GM10266 (cell line): ENCODE data around the gene LAMC1.

Experiments used
- DNase-seq: peaks from one replicate; pipeline ENCODE4 v3.0.0; 2012; ENCODE audit errors: extremely low spot score
- TF ChIP-seq, protein P1 (sequence below): IDR thresholded peaks from 2 replicates; pipeline ENCODE4 v1.5.1; 2012; ENCODE audit warnings: mild to moderate bottlenecking, low read depth; ENCODE audit not compliant: control insufficient read depth, insufficient read depth; ENCODE audit errors: missing control alignments

The LAMC1 gene

DNA sequence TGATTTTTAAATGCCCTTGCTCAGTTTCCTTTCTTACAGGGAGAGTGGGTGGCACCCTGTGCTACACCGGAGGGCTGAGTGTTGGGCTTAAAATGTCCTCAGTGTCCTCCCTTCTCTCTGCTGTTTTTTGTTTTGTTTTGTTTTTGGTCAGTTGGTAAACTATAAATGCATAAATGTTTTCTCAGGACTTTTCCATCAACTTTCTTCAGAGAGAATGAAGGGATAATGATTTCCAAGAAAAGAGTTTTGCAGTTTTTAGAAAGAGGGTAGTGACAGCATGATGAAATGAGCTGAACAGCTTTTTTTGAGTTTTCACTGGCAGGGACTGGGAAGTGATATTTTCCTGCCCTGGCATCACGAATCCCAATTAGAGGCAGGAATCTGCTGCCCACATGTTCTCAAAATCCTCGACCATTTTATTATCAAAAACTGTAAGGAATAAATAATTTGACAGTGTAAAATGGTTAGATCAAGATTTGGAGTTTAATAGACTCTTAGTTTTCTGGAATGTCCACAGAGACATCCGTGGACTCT, 15.2 kb downstream of the LAMC1 start:
- no peak for DNase-seq
- TF ChIP-seq, protein P1, sequence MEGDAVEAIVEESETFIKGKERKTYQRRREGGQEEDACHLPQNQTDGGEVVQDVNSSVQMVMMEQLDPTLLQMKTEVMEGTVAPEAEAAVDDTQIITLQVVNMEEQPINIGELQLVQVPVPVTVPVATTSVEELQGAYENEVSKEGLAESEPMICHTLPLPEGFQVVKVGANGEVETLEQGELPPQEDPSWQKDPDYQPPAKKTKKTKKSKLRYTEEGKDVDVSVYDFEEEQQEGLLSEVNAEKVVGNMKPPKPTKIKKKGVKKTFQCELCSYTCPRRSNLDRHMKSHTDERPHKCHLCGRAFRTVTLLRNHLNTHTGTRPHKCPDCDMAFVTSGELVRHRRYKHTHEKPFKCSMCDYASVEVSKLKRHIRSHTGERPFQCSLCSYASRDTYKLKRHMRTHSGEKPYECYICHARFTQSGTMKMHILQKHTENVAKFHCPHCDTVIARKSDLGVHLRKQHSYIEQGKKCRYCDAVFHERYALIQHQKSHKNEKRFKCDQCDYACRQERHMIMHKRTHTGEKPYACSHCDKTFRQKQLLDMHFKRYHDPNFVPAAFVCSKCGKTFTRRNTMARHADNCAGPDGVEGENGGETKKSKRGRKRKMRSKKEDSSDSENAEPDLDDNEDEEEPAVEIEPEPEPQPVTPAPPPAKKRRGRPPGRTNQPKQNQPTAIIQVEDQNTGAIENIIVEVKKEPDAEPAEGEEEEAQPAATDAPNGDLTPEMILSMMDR, result no peak

DNA sequence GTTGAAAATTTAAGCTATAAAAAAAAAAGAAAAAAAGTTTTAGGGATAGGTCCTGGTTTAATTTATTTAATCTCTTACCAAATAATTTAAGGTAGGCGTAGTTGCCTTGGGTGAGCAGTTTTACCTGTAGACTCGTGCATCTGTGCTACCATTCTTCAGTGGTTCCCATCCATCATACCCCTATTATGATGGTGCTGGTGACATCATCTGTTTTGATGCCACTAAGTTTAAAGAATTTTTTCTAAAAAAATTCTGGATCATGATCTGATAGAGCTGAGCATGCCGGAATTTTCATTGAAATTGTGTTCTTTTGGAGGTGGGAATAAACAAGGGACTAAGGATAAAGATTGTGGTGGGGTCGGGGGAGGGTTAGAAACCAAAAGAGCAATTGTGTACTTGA, 15.7 kb downstream of the LAMC1 start:
- TF ChIP-seq, protein P1, result no peak
- DNase-seq, result no peak

DNA sequence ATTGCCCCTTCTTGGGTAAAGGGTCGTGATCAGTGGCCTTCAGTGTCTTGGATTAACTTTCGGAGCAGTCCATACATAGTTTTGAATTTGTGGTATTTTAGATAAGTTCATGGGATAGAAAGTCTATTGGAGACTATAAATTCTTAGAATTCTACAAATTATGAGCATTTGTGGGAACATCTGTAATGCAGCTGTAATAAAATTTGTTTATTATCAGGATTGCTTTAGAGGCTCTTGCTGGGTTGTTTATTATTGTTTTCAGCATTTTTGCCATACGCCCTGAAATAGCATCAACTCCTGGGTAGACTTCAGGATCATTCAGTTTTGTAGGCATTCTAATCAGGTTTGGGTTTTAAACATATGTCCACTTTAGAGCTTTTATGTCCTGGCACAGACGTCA, 16.1 kb downstream of the LAMC1 start:
- TF ChIP-seq, protein P1, result no peak
- no peak for DNase-seq

DNA sequence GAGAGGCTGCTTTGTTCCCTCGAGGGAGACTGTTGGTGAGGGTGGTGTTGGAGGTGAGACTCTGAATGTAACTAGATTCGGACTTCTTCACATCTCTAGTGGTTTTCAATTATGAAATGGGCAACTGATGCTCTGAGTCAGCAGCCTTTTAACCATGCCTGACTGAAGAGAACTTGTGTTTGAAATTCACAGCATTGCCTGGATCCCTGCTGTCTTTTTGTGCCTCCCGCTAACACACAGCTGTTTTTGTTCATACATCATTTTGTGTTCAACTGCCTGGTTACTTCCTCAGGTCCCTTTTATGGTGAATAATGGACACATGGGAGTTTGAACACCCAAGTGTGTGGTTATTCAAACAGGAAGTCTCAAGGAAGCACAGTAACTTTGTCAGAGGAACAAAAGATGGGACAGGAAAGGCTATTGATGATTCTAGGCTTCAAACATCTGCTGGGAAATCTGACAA, 16.8 kb downstream of the LAMC1 start:
- DNase-seq, result no peak
- TF ChIP-seq, protein P1, result no peak

DNA sequence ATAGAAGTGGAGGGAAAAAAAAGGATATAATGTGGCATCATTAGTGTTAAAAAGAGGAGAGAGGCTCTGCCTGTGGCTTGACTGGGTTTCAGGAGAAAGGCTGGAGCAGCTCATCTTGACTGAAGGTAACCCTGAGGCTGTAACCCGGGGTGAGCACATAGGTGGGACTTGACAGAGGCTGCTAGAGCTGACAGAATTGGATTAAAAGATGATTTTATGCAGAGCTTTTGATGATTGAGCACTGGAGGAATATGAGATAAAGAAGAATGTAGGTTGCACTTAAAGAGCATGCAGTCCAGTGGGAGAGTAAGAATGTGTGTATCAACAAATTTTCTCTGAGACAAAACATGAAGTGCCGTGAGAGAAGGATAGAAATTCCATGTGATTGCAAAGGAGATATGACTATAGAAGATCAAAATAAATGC, 17.3 kb downstream of the LAMC1 start:
- DNase-seq, result no peak

DNA sequence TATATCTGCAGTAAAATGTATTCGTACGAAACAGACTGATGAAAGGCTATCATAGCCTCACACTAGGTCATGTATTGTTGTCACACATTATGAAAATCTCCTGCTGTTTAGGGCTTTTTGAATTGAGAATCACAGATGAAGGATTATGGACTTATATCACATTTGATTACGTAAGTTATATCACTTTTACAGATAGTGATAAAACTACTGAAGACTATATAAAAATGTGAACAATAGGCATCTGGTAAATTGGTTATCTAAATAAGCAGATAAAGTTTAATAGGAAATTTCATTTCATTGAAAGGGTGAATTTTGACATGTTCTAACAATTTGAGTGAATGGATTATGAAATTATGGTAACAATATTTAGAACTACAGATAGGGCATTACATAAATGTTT, 20.0 kb downstream of the LAMC1 start:
- TF ChIP-seq, protein P1, result no peak
- no peak for DNase-seq

More for the DNA sequence above, 17.3 kb downstream of the LAMC1 start:
- TF ChIP-seq, protein P1, result no peak

DNA sequence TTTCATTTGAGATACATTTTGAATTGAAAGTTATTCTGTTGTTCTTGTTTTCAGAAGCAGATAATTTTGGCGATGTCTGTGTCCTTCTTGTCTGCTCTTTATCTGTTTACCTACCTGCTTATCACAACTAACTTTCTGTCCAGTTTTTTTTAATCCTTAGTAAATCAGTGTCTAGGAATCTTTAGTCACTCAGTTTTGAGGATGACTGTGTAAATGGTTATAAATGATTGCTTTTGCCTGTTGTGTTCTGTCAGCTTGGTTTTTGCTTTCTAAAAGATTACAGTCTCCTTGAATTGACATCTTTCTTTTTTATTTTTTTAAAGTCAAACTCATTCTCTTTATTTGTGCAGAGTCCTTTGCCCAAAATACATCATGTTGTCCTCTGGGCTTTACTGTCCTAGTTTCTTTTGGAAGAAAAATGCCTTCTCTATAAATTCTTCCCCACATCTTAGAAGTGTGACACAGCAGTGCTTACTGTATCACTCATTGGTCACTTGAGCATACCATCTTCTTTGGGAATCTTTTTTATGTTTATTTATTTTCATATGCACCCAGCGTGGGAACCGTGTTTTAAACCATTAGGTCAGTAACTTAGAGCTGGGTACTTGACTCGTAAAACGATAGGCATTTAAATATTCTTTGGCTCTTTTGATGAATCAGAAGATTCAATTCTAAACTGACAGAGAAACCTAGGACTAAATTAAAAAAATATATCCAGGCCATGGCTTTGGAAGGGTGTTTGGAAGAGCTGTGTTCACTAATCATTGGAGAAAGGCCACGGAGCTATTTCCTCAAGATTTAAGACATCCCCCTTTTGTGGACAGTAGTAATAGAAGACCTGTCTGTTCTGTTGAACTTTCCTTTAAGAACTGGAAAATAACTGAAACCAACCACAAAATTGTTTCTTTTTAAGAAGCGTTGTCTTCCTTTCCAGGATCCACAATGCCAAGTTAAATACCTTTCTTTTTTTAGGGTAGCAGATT, 20.9 kb downstream of the LAMC1 start:
- no peak for DNase-seq

More for the DNA sequence above, 20.9 kb downstream of the LAMC1 start:
- TF ChIP-seq, protein P1, result no peak
